Left cardiac atrium (tissue), 4 donors: ENCODE results near the gene TAS2R41. TPM values are rescaled to one million over a fixed set of nuclear protein-coding genes. Genes with fewer than 3 reads are reported as not detected.
A peak's percentile ranks its signal among the peaks of the same experiment; 100 is the strongest.

Experiments
- ATAC-seq, 2 donors: fragments of 200-7000 bp; cut with Tn5 transposase; one replicate each; pipeline ENCODE4 v1.9.1; 2020; ENCODE audit warnings: mild to moderate bottlenecking in 2 of 2, moderate library complexity in 2 of 2
- DNase-seq: peaks from one replicate; pipeline ENCODE4 v3.0.0-alpha.2; 2020
- intact Hi-C, 2 donors: fragments of 100-400 bp; cut with DNase I; formaldehyde crosslinking; loops; one replicate each; pipeline versions ENCODE4 v1.14.1 to v1.15.1; 2022 to 2023
- total RNA-seq, 2 donors: library from RNA; stranded (reverse); fragmentation: NEBNext Ultra II Directional; extraction: Animal tissue kit (Norgen Biotek cat#: 25700); gene quantifications; one replicate each; pipeline ENCODE4 v1.2.1, GENCODE V29; 2021
- donor health status: DM: no; HTN: yes; CAD: no.
- donor health status: DM: no; HTN: yes; CAD: no; lungs with severe emphysema.
- donor health status: DM: yes; HTN: yes; CAD: no.
- donor health status: Dilated cardiomyopathy.

The TAS2R41 gene
- total RNA-seq, 2 donors from 2014 or later, result 0.26 TPM; not detected in 1

GRCh38 chr7:143490717-143491306 is 13.1 kb downstream of the TAS2R41 start:
- intact Hi-C loops, result no loop called here
- DNase-seq (no peak), ATAC-seq (peak in 1 of 2 donors; percentile 68)

GRCh38 chr7:143492043-143492471 is 14.4 kb downstream of the TAS2R41 start:
- DNase-seq (no peak), ATAC-seq (peak in 1 of 2 donors; percentile 63)
- intact Hi-C loops, result no loop called here

- DNase-seq (no peak), ATAC-seq (peak in 1 of 2 donors; percentile 40)
- intact Hi-C loops, result no loop called here
Measured at GRCh38 chr7:143492799-143493739, 15.4 kb downstream of the TAS2R41 start.

- no peak for ATAC-seq
- no peak for DNase-seq
- intact Hi-C loops, result no loop called here
Measured at GRCh38 chr7:143493751-143494150, 16.1 kb downstream of the TAS2R41 start.

- ATAC-seq, result no peak
- intact Hi-C loops, result no loop called here
Measured at GRCh38 chr7:143494622-143495021, 16.9 kb downstream of the TAS2R41 start.

DNA sequence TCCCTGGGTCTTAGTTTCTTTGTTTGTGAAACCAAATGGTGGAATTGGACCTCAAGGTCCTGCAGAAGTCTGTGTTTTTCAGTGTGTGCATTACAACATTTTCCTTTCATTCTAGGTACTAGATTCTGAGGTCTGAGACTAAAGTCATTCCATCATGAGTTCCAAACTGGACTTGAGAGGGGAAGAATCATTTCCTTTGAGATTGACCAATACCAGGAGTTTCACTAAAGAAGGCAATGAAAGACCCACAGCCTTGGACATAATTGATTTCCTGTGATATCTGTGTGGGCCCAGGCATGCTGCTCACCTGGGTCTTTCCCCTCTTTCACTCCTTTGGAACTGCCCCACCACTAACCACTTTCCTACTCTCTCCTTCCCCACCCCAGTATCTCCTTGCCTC is 18.2 kb downstream of the TAS2R41 start:
- intact Hi-C loops, result no loop called here

More at GRCh38 chr7:143494622-143495021, 16.9 kb downstream of the TAS2R41 start:
- no peak for DNase-seq

GRCh38 chr7:143496263-143496662 is 18.6 kb downstream of the TAS2R41 start:
- intact Hi-C loops, result no loop called here
- ATAC-seq (no peak), DNase-seq (no peak)

More for the DNA sequence above, 18.2 kb downstream of the TAS2R41 start:
- DNase-seq, result no peak
- no peak for ATAC-seq

DNA sequence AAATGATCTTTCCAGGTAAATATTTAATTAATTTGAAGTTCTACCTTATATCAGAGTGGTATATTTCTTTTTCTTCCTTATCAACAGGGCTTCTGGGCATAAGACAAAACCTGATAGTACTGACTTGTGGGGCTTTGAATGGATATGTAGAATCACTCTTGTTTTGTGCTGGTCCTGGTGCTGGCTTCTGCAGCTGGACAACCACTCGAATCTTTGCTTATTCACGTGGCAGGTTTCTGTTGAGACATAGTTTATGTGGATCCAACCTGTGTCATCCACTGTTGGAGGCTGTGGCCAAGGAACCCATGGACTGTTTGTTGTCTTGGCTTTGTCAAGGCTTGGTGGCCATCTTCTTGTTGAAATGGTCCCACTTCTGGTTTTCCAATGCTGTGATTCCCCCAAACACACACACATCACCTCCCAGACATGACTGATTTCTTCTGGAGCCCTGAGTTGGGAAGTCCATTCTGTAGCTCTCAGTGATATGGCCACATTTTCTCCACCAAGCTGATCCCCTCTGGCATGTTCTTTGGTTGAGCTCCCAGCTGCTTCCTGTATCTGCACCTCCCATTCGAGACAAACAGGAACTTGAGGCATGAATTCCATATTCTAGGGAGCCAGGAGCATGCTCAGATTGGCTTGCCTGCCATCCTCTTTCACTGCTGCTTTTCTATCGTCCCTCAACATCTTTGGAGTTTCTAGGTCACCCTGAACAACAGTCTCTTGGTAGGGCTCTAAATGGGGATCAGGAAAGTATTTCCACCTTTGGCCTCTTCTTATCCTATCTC is 19.5 kb downstream of the TAS2R41 start:
- ATAC-seq (no peak), DNase-seq (no peak)
- intact Hi-C loops, result no loop called here

DNA sequence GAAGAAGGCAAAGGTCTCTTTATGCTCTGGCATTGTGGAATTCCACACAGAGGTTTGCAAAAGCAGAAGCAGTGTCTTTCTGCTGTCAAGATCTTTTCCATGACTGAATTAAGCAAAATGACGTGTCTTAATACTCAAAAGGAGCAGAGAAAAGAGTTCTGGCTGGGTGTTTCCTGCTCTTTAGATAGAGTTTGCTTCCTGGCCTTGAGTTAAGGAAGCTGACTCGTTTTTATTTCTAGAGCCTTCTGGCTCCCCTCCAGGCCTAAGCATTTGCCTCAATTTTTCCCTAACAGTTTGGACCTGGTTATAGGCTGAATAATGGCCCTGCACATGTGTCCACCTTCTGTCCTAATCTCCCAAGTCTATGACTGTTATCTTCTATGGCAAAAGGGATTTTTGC is 21.6 kb downstream of the TAS2R41 start:
- peak; percentile 84 to 87 for ATAC-seq
- DNase-seq, result peak; percentile 63
- intact Hi-C loops, result no loop called here

DNA sequence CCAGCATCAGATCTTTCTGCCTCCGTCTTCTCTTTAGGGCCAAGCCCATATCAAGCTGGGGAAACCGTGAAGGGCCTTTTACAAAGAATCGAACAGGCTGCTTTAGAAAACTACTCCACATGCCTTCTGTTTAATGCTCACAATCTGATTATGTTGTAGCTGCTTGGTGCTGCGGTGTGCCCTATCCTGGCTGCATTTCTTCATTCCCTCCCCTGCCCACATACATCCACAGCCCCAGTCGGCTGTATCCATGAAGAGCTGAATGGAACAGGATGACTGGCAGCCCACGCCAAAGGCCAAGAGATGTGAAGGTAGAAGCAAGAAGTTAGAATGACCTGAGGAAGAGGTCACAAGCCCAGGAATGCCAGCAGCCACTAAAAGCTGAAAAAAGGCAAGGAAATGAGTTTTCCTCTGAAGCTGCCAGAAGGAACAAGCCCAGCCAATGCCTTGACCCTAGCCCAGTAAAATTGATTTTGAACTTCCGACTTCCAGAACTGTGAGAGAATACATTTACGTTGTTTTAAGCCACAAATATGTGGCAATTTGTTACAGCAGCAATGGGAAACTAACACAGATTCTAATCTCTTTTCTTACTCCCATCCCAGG is 22.2 kb downstream of the TAS2R41 start:
- intact Hi-C loops, result no loop called here
- ATAC-seq (peak; percentile 46 to 60), DNase-seq (peak; percentile 30)

DNA sequence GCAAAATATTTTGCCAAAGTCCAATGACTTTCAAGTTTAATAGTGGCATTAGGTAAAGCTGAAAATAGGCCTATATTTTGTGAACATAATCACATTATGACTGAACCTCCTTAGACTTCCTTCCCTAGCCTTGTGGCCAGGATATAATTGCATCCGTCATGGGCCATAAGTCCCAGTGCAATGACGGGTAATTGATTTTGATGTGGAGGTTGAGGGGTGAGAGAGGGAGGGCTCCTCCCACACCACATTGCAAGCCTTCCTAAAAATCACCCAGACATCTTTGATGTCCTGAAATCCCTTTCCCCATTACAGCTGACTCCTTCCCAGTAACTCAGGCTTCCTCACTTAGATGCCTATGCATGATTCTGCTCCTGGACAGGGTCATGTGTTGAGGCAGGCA is 25.6 kb downstream of the TAS2R41 start:
- intact Hi-C loops, result no loop called here
- ATAC-seq (no peak), DNase-seq (no peak)

DNA sequence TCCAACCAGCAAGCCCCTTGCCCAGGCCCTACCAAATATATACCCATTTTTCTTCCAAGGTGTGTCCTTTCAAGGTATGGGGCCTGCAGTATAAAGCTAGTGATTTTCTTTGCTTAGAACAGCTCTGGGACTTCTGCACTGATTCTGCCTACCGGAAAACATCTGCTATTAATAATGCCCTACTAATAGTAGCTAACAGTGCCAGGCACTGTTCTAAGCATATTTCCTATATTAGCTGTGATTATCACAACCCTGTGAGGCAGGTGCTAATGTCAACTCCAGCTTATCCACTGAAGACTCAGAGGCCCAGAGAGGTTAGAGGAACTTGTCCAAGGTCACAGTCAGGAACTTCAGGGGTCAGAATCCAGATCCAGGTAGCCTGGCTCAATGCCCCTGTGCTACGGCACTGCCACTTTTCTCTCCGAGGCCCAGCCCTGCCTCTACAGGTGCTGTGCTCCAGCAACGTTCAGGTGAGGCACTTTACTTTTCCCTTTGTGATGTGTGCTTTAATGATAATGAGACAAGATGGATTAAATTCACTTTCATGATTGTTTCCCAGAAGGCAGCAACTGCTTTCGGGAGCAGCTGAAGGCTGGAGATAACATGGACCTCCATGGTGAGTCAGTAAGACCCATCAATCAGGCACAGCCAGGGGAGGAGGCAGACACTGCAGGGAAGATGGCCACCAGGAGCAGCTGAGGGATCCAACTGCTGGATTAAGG is 26.7 kb downstream of the TAS2R41 start:
- ATAC-seq (no peak), DNase-seq (no peak)
- intact Hi-C loops, result no loop called here

DNA sequence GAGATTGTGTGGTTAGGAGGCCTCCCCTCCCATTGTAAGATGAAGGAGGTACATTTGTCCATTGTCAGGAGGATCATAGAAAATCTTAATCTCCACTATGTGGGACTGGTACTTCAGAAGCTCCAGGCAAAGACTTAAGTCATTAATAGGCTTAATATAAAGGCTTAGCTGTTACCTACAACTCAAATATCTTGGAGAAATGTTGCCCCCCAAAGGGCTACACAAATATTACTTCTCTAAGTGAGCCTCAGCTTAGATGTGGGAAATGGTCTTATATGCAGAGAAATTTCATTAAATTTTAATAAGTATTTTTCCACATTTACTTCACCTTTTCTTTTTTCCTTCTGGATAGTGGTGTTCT is 27.2 kb downstream of the TAS2R41 start:
- intact Hi-C loops, result no loop called here
- no peak for DNase-seq
- no peak for ATAC-seq

DNA sequence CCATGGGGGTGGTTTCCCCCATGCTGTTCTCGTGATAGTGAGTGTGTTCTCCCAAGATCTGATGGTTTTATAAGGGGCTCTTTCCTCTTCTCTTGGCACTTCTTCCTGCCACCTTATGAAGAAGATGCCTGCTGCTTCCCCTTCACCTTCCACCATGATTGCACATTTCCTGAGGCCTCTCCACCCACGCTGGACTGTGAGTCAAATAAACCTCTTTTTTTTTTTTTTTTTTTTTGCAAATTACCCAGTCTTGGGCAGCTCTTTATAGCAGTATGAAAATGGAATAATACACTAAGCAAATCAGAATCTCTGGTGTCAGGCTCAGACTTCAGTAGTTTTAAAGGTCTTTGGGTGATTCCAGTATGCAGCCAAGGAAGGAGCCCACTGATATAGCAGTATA is 28.2 kb downstream of the TAS2R41 start:
- DNase-seq (no peak), ATAC-seq (no peak)
- intact Hi-C loops, result no loop called here

DNA sequence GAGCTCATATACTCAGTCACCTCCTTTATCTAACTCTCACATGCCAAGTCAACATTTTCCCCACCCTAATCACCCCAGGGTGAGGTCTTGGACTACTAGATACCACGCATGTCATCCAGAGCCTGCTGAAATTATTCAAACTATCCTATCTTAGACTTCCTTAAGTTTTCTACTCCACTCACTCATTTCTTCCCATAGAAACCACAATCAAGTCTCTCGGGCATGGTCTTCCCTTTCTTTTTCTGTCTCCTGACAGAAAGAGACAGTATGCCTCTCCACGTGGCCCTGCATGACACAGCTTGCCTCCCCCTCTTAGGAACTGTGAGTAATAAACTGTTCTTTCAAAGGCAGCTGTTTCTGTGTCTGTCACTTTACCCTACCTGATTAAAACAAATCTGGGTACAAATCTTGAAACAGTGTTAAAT is 29.4 kb downstream of the TAS2R41 start:
- ATAC-seq, result no peak
- DNase-seq, result no peak
- intact Hi-C loops, result no loop called here

DNA sequence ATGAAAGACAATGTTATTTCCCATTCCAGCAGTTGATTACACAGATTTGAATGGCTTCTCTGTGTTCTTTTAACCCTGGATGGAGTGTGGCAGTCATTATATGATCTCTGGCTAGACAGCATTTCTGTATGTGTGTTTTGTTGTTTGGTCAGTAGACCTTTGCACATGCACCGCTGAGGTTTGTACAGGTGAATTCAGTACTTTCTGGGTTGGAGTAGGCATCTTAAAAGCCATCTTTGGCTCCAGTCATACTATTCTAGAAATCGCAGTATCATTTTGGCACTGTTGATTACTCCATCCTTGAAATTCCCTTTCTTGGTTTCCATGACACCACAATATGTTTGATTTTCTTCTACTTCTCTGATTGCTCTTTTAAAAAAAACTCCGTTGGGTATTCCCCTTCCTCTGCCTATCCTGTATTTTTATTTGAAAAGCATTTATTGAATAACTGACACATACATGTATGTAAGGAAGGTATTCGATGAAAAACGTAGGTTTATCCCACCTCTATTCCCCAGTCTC is 29.9 kb downstream of the TAS2R41 start:
- intact Hi-C loops, result no loop called here
- no peak for DNase-seq

GRCh38 chr7:143510854-143511592 is 33.4 kb downstream of the TAS2R41 start:
- ATAC-seq (peak in 1 of 2 donors; percentile 22), DNase-seq (no peak)
- intact Hi-C loops, result no loop called here

More for the DNA sequence above, 29.9 kb downstream of the TAS2R41 start:
- ATAC-seq, result no peak

GRCh38 chr7:143511593-143512047 is 33.9 kb downstream of the TAS2R41 start:
- ATAC-seq (no peak), DNase-seq (no peak)
- intact Hi-C loops, result no loop called here
